Chondrocyte (in vitro differentiated cells): Measurements from ENCODE around the gene ADCY5. TPM values are rescaled to one million over a fixed set of nuclear protein-coding genes. Genes with fewer than 3 reads are reported as not detected.

ENCODE experiments used
- DNase-seq: peaks from one replicate; pipeline ENCODE4 v3.0.0; 2021; ENCODE audit warnings: mixed read lengths, low spot score
- H3K27ac Mint-ChIP-seq: one replicate; pipeline ENCODE4 v1.8.0; 2021; ENCODE audit warnings: mild to moderate bottlenecking, moderate library complexity, mixed read lengths; ENCODE audit not compliant: unreplicated experiment
- H3K27me3 Mint-ChIP-seq: 2 replicates; pipeline ENCODE4 v1.8.0; 2021; ENCODE audit warnings: low read depth, mixed read lengths
- H3K36me3 Mint-ChIP-seq: 2 replicates; pipeline ENCODE4 v1.8.0; 2021; ENCODE audit warnings: low read depth, mixed read lengths
- H3K4me1 Mint-ChIP-seq: 2 replicates; pipeline ENCODE4 v1.8.0; 2021; ENCODE audit warnings: low read depth, mild to moderate bottlenecking, mixed read lengths
- H3K4me3 Mint-ChIP-seq: one replicate; pipeline ENCODE4 v1.8.0; 2021; ENCODE audit warnings: mild to moderate bottlenecking, moderate library complexity, mixed read lengths; ENCODE audit not compliant: unreplicated experiment
- H3K9me3 Mint-ChIP-seq: 2 replicates; pipeline ENCODE4 v1.8.0; 2021; ENCODE audit warnings: low read depth, mixed read lengths
- CTCF ChIP-seq: fragments of 200-600 bp; sonication (generic); IDR thresholded peaks from 2 replicates; pipeline ENCODE4 v1.5.0; 2021; ENCODE audit warnings: antibody characterized with exemption, mild to moderate bottlenecking, moderate library complexity
- total RNA-seq: library from RNA; stranded (reverse); gene quantifications from 3 replicates; pipeline ENCODE4 v1.2.1, GENCODE V29; 2021

The ADCY5 gene
- total RNA-seq, 1 donor from 2014 or later = 8.0 TPM

DNA sequence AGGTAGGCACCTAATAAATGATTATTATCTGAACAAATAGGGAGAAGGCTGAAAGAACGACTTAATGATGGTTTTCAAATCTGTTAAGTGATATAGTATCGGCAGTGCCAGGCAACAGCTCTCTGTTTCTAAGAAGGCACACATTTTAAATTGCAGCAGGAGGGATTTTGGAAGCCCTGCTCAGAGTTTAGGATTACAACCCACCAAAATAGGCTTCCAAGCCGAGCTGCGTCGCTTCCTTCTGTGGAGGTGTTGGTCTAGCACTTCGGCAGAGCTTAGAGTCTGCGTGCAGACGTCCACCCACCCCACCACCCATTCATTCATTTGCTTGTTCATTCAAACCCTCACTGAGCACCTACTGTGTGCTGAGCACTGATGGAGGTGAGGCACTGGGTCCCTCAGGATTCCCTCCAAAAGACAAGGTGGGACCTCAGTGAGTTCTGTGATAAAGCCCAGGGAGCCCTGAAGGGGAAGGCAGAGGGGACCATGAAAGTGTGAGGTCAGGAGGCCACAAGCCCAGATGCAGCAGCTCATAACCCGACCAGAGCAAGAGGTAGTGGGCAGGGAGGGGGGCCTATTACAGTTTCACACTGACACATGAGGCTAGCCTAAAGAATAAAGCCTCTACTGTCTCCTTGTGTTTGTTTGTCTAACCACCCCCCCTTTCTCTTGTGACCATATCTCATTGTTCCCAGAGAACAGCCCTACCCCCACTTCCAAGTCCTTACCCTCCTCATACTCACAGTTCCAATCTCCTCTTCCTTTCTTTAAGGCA is 8.9 kb downstream of the ADCY5 start:
- Mint-ChIP-seq H3K36me3 (no peaks in the 10 kb centered on the region), H3K9me3 (no peaks in the 10 kb centered on the region), H3K4me3 (no peak overlapping the region), H3K27me3 (peaks cover 30% of the 10 kb centered on the region), H3K27ac (no peak overlapping the region), H3K4me1 (peaks cover 10% of the 10 kb centered on the region)
- no peak for TF ChIP-seq CTCF
- DNase-seq = no peak

GRCh38 chr3:123432832-123433523 is 15.9 kb downstream of the ADCY5 start:
- Mint-ChIP-seq H3K4me3 (no peak overlapping the region), H3K4me1 (no peaks in the 10 kb centered on the region), H3K27ac (no peak overlapping the region), H3K9me3 (no peaks in the 10 kb centered on the region), H3K27me3 (peaks cover 28% of the 10 kb centered on the region), H3K36me3 (peaks cover 2% of the 10 kb centered on the region)
- TF ChIP-seq CTCF = no peak
- no peak for DNase-seq

GRCh38 chr3:123431658-123432324 is 17.1 kb downstream of the ADCY5 start:
- no peak for DNase-seq
- Mint-ChIP-seq H3K4me1 (no peaks in the 10 kb centered on the region), H3K27me3 (peaks cover 30% of the 10 kb centered on the region), H3K9me3 (no peaks in the 10 kb centered on the region), H3K4me3 (no peak overlapping the region), H3K36me3 (peaks cover 2% of the 10 kb centered on the region), H3K27ac (no peak overlapping the region)
- no peak for TF ChIP-seq CTCF

DNA sequence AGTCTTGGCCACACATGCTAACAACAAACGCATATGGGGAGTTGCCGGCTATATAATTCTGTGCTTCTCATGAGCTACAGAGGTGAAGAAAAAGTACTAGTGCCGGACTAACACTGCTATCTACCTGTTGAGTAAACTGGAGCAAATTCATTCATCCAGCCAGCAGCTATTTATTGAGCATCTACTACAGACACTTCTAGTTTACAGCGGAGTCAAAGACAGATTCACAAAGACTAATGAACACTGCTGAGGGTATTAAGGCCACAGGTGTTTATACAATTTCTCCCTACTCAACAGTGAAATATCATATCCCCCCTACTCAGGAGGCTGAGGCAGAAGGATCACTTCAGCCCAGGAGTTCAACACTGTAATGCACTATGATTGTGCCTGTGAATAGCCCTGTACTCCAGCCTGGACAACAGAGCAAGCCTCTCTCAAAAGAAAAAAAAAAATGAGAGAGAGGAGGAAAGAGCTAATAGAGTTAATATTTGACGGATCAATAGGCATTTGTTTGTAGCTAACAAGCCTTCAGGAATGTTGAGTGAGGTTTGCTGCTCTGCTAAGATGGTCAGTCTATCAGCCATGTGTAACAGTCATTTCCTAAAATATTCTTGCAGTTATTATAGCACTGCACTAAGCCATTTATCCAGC is 17.8 kb downstream of the ADCY5 start:
- no peaks in the 10 kb centered on the region for H3K9me3 Mint-ChIP-seq

More for the DNA sequence above, 17.8 kb downstream of the ADCY5 start:
- no peak for DNase-seq
- Mint-ChIP-seq H3K36me3 (peaks cover 3% of the 10 kb centered on the region), H3K4me1 (no peaks in the 10 kb centered on the region), H3K27ac (no peak overlapping the region), H3K27me3 (peaks cover 32% of the 10 kb centered on the region), H3K4me3 (no peak overlapping the region)
- TF ChIP-seq CTCF = no peak
